ENCODE results near the gene NPHP4. TPM values are rescaled to one million over a fixed set of nuclear protein-coding genes. Genes with fewer than 3 reads are reported as not detected.

The NPHP4 gene
- total RNA-seq, 1 experiment from 2014 or later = 18.8 TPM

DNA sequence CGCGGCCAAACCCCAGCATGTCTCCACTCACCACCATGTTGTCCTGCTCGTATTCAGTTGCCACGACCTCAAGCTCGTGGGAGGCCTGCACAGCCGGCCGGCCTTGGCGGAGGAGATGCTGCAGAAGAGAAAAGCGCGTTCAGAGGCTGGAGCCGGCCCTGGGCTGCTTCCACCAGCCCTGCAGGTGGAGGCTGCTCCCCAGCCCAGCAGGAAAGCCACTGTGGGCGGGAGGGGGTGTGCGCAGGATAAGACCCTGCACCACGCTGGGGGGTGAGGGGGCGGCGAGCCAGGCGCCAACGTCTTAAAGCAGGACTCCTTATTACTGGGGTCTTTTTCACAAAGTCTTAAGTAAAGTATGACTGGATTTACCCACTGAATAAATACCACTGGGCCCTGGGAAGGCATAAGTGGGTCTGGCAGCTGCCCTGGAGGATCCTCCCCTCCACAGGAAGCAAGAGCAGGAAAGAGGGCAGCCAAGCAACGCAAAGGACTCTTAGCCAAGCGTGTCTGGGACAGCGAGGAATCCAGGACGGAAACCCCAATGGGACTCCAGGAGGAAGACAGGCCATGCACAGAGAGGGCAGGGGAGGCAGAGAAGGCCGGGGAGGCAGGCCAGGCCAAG, 104.8 kb downstream of the NPHP4 start:
- H3K36me3 ChIP-seq (ENCODE audit: low read depth, low read length) = no peaks in the 10 kb centered on the region; the same call in 1 of the 2 replicates
- BruUV-seq (replicated peaks) = no TSS peak
- POLR2A ChIA-PET (ENCODE audit: unreplicated experiment) = no interaction called here
- no peaks in the 10 kb centered on the region for H3F3A ChIP-seq (ENCODE audit: low read length, unreplicated experiment)
- no peaks in the 10 kb centered on the region for H3K9me3 ChIP-seq (ENCODE audit: low read length)
- H3K9me2 ChIP-seq (replicated peaks; ENCODE audit: low read length) = no peaks in the 10 kb centered on the region
- H3K79me2 ChIP-seq (ENCODE audit: low read length) = no peaks in the 10 kb centered on the region
- no peaks in the 10 kb centered on the region for H4K20me1 ChIP-seq (ENCODE audit: low read length)
- intact Hi-C loops (cut with micrococcal nuclease) = no loop called here
- TF ChIP-seq, protein P1, sequence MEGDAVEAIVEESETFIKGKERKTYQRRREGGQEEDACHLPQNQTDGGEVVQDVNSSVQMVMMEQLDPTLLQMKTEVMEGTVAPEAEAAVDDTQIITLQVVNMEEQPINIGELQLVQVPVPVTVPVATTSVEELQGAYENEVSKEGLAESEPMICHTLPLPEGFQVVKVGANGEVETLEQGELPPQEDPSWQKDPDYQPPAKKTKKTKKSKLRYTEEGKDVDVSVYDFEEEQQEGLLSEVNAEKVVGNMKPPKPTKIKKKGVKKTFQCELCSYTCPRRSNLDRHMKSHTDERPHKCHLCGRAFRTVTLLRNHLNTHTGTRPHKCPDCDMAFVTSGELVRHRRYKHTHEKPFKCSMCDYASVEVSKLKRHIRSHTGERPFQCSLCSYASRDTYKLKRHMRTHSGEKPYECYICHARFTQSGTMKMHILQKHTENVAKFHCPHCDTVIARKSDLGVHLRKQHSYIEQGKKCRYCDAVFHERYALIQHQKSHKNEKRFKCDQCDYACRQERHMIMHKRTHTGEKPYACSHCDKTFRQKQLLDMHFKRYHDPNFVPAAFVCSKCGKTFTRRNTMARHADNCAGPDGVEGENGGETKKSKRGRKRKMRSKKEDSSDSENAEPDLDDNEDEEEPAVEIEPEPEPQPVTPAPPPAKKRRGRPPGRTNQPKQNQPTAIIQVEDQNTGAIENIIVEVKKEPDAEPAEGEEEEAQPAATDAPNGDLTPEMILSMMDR (conservative IDR thresholded peaks at IDR 0.05; ENCODE audit: low read depth, low read length) = no peak
- TF ChIP-seq EZH2phosphoT487 (IDR thresholded peaks at IDR 0.05; ENCODE audit: borderline replicate concordance, low read length) = no peak
- TF ChIP-seq EZH2 (IDR thresholded peaks at IDR 0.05; ENCODE audit: low read length, unreplicated experiment) = no peak
- H3K4me1 ChIP-seq (ENCODE audit: insufficient read depth, low read length) = no peaks in the 10 kb centered on the region
- ATAC-seq (no peak), DNase-seq (no peak)
- no peak overlapping the region for H3K4me2 ChIP-seq (ENCODE audit: low read length)
- no peak overlapping the region for H3K9ac ChIP-seq (ENCODE audit: low read length)
- CTCF ChIA-PET = no interaction called here
- no peak overlapping the region for H3K27ac ChIP-seq (ENCODE audit: low read length)
- H3K4me3 ChIP-seq (ENCODE audit: low read length) = no peak overlapping the region
- no peak overlapping the region for H2AFZ ChIP-seq (ENCODE audit: low read length)
- H3K27me3 ChIP-seq (ENCODE audit: low read length) = no peaks in the 10 kb centered on the region

DNA sequence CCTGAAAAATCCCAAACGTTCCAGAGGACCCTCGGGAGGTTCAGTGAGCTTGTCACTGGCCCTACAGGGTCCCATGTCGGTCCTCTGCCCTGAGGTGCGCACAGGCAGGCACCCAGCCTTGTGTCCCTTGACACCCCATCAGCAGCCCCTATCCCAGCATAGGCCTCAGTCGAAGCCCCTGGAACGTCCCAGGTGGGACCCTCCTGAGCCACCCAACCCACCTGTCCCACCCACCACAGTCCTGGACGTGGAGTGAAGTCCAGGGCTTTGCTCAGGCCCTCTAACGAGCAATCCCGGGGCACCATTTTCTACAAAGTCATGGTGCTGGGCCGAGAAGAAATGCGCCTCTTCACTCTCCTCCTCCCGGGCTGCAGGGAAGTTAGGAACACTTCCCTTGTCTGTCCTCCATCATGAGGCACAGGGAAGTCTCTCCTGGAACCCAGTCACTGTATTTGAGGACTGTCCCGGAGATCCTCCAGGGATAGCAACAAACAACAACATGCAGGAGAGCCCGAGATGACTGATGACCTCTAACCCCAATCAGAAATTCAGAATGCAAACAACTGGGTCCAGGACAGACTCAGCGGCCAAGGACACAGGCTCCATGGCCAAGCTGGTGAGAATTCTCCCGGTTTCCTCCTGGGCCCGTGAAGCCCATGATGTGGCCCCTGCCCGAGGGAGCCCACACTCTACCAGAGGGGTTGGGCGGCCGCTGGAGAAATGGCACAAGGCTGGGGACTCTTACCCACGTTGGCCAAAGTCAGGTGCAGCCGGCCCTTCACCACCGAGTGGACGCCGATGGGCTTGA, 105.5 kb downstream of the NPHP4 start:
- no peak for ATAC-seq

More for the DNA sequence above, 105.5 kb downstream of the NPHP4 start:
- no peaks in the 10 kb centered on the region for H3K27me3 ChIP-seq (ENCODE audit: low read length)
- TF ChIP-seq EZH2 (IDR thresholded peaks at IDR 0.05; ENCODE audit: low read length, unreplicated experiment) (no peak), EZH2phosphoT487 (IDR thresholded peaks at IDR 0.05; ENCODE audit: borderline replicate concordance, low read length) (no peak)
- TF ChIP-seq, protein P1 (conservative IDR thresholded peaks at IDR 0.05; ENCODE audit: low read depth, low read length) = no peak
- no peak overlapping the region for H3K9ac ChIP-seq (ENCODE audit: low read length)
- no TSS peak for BruUV-seq (replicated peaks)
- intact Hi-C loops (cut with micrococcal nuclease) = no loop called here
- no peaks in the 10 kb centered on the region; the same call in 1 of the 2 replicates for H3K36me3 ChIP-seq (ENCODE audit: low read depth, low read length)
- POLR2A ChIA-PET (ENCODE audit: unreplicated experiment) = no interaction called here
- H3K4me1 ChIP-seq (ENCODE audit: insufficient read depth, low read length) = no peaks in the 10 kb centered on the region
- no peaks in the 10 kb centered on the region for H3F3A ChIP-seq (ENCODE audit: low read length, unreplicated experiment)
- DNase-seq = no peak
- H3K4me2 ChIP-seq (ENCODE audit: low read length) = no peak overlapping the region
- no peak overlapping the region for H3K4me3 ChIP-seq (ENCODE audit: low read length)
- no peaks in the 10 kb centered on the region for H3K9me3 ChIP-seq (ENCODE audit: low read length)
- H4K20me1 ChIP-seq (ENCODE audit: low read length) = no peaks in the 10 kb centered on the region
- CTCF ChIA-PET = no interaction called here
- H3K27ac ChIP-seq (ENCODE audit: low read length) = no peak overlapping the region
- no peak overlapping the region for H2AFZ ChIP-seq (ENCODE audit: low read length)
- no peaks in the 10 kb centered on the region for H3K9me2 ChIP-seq (replicated peaks; ENCODE audit: low read length)
- no peaks in the 10 kb centered on the region for H3K79me2 ChIP-seq (ENCODE audit: low read length)
